ENCODE data around the gene SLFNL1. TPM values are rescaled to one million over a fixed set of nuclear protein-coding genes. Genes with fewer than 3 reads are reported as not detected.

Gene SLFNL1
- total RNA-seq, 4 donors from 2014 or later: 0.85 to 1.6 (median 0.88) TPM; not detected in 1

DNA sequence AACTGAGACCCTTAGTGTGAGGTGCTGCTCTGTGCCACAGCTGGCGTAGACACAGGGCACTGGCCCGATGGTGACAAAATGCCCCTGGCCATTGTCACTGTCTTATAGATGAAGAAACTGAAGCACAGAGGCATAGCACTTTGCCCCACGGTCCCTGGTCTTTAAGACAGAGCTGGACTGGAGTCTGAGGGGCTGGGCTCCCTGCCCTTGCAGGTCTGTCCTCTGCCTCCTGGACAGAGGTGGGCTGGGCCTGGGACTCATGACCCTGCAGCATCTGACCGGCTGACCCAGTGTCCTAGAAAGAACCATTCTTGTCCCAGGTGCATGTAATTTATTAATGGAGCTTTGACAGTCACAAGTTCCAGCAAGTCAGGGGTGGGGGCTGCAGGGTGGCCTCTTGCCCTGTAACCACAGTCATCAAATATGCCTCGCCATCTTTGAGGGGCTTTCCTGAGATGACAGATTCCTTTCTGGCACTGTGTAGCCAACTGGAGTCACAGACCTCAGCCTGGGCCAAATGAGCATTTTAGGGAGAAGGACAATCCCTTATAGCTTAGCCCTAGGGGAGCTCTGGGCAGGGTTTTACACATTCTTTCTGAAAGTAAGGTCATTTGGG lies 6.1 kb downstream of the SLFNL1 start:
- Histone ChIP-seq H3K9me3 (no peaks in the 10 kb centered on the region), H3K36me3 (peaks cover 0 to 41% (median 0%) of the 10 kb centered on the region in 3 donors), H3K27ac (no peak overlapping the region), H3K4me3 (no peak overlapping the region), H3K4me1 (no peaks in the 10 kb centered on the region), H3K27me3 (no peaks in the 10 kb centered on the region)
- DNase-seq: no peak
- TF ChIP-seq, protein P1, sequence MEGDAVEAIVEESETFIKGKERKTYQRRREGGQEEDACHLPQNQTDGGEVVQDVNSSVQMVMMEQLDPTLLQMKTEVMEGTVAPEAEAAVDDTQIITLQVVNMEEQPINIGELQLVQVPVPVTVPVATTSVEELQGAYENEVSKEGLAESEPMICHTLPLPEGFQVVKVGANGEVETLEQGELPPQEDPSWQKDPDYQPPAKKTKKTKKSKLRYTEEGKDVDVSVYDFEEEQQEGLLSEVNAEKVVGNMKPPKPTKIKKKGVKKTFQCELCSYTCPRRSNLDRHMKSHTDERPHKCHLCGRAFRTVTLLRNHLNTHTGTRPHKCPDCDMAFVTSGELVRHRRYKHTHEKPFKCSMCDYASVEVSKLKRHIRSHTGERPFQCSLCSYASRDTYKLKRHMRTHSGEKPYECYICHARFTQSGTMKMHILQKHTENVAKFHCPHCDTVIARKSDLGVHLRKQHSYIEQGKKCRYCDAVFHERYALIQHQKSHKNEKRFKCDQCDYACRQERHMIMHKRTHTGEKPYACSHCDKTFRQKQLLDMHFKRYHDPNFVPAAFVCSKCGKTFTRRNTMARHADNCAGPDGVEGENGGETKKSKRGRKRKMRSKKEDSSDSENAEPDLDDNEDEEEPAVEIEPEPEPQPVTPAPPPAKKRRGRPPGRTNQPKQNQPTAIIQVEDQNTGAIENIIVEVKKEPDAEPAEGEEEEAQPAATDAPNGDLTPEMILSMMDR (IDR thresholded peaks at IDR 0.05): no peak
- no peak for TF ChIP-seq POLR2A (IDR thresholded peaks at IDR 0.05)

DNA sequence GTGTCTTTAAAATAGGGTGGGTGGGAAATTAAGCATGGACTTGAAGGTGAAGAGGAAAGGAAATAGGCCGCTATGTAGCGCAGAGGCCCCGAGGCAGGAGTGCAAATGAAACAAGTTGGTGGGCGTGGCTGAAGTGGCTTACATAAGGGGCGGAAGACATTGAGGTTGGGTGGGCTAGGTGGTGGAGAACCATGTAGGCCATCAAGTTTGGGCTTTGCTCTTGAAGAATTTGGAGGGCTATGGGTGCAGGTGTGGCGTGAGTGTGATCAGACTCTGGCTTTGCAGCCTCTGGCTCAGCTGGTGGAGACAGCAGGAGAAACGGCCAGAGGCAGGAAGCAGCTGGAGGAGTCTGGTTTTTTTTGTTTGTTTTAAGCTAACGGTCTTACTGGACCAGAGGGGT lies 6.7 kb downstream of the SLFNL1 start:
- Histone ChIP-seq H3K4me3 (no peak overlapping the region), H3K36me3 (peaks cover 0 to 46% (median 0%) of the 10 kb centered on the region in 3 donors)

DNA sequence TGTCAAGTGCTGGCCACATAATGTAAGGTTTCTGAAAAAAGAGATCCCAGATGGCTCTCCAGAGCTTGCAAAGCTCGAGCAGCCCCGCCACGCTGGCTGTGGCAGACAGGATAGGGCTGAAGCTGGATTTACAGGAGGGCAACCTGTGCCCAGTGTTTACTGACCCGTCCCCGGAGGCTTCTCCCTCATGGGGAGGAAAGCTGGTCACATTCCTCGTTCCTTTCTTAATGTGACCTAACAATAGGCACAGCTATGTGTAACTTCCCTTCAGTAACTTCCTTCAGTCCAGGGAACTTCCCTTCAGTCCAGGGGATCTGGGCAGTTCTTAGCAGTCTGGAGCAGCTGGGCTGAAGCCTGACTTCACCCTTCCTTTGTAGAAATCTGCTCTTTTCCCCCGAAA lies 7.7 kb downstream of the SLFNL1 start:
- no peaks in the 10 kb centered on the region for H3K9me3 ChIP-seq
- no peaks in the 10 kb centered on the region for H3K4me1 ChIP-seq
- peak overlapping the region in 1 of 4 donors; percentile 30 for H3K27ac ChIP-seq
- no peak for DNase-seq
- TF ChIP-seq, protein P1 (IDR thresholded peaks at IDR 0.05): no peak
- no peak for TF ChIP-seq POLR2A (IDR thresholded peaks at IDR 0.05)
- no peaks in the 10 kb centered on the region for H3K27me3 ChIP-seq
- peaks cover 0 to 57% (median 0%) of the 10 kb centered on the region in 3 donors for H3K36me3 ChIP-seq
- H3K4me3 ChIP-seq: no peak overlapping the region

More for the DNA sequence above, 6.7 kb downstream of the SLFNL1 start:
- H3K9me3 ChIP-seq: no peaks in the 10 kb centered on the region
- no peak for DNase-seq
- TF ChIP-seq, protein P1 (IDR thresholded peaks at IDR 0.05): no peak
- no peak for TF ChIP-seq POLR2A (IDR thresholded peaks at IDR 0.05)
- no peak overlapping the region for H3K27ac ChIP-seq
- H3K4me1 ChIP-seq: no peaks in the 10 kb centered on the region
- H3K27me3 ChIP-seq: no peaks in the 10 kb centered on the region

DNA sequence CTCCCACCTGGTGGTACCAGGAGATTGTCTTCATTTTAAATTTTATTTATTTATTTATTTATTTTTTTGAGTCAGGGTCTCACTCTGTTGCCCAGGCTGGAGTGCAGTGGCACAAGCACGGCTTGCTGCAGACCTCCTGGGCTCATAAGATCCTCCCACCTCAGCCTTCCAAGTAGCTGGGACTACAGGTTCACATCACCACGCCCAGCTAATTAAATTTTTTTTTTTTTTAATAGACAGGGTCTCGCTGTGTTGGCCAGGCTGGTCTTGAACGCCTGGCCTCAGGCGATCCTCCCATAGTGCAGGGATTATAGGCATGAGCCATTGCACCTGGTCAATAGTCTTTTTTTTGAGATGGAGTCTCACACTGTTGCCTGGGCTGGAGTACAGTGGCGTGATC lies 8.5 kb downstream of the SLFNL1 start:
- Histone ChIP-seq H3K9me3 (no peaks in the 10 kb centered on the region), H3K27ac (no peak overlapping the region), H3K4me3 (no peak overlapping the region), H3K4me1 (no peaks in the 10 kb centered on the region), H3K36me3 (peaks cover 0 to 60% (median 0%) of the 10 kb centered on the region in 3 donors), H3K27me3 (no peaks in the 10 kb centered on the region)
- no peak for DNase-seq
- TF ChIP-seq POLR2A (IDR thresholded peaks at IDR 0.05): no peak
- TF ChIP-seq, protein P1 (IDR thresholded peaks at IDR 0.05): no peak

DNA sequence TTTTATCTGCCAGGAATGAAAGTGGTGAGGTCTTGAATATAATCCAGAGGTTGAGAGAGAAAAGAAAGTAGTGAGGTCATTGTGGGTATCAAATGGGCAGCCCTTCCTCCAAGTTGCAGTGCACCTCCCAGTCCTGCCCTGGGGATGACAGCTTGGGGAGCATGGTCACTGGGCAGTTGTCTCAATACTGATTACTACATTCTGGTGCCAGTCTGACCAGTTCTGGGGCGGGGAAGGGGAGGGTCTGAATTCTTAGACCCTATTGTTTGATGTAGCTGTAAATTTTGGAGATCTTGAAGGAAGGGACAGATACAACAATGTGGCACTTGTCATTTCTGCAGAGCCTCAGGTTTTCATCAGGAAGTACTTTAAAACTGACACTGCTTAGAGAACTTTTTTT lies 11.2 kb downstream of the SLFNL1 start:
- no peak for TF ChIP-seq POLR2A (IDR thresholded peaks at IDR 0.05)
- TF ChIP-seq, protein P1 (IDR thresholded peaks at IDR 0.05): no peak
- H3K27me3 ChIP-seq: no peaks in the 10 kb centered on the region
- no peaks in the 10 kb centered on the region for H3K9me3 ChIP-seq
- H3K36me3 ChIP-seq: peaks cover 0 to 66% (median 0%) of the 10 kb centered on the region in 3 donors
- no peak overlapping the region for H3K27ac ChIP-seq
- H3K4me1 ChIP-seq: no peaks in the 10 kb centered on the region
- no peak for DNase-seq
- H3K4me3 ChIP-seq: no peak overlapping the region
